Endothelial cell (in vitro differentiated cells): ENCODE measurements around the gene GPHB5. TPM values are rescaled to one million over a fixed set of nuclear protein-coding genes. Genes with fewer than 3 reads are reported as not detected.

Experiments used
- DNase-seq: peaks from one replicate; pipeline ENCODE4 v3.0.0; 2021; ENCODE audit warnings: low spot score
- H3K27ac Mint-ChIP-seq: one replicate; pipeline ENCODE4 v1.8.0; 2021; ENCODE audit warnings: mixed read lengths, inconsistent platforms; ENCODE audit not compliant: unreplicated experiment
- H3K27me3 Mint-ChIP-seq: one replicate; pipeline ENCODE4 v1.8.0; 2021; ENCODE audit warnings: mild to moderate bottlenecking, moderate library complexity, mixed read lengths, inconsistent platforms; ENCODE audit not compliant: unreplicated experiment
- H3K36me3 Mint-ChIP-seq: one replicate; pipeline ENCODE4 v1.8.0; 2021; ENCODE audit warnings: mild to moderate bottlenecking, low read depth, mixed read lengths, inconsistent platforms; ENCODE audit not compliant: unreplicated experiment
- H3K4me1 Mint-ChIP-seq: one replicate; pipeline ENCODE4 v1.8.0; 2021; ENCODE audit warnings: mild to moderate bottlenecking, mixed read lengths, inconsistent platforms; ENCODE audit not compliant: unreplicated experiment
- H3K4me3 Mint-ChIP-seq: one replicate; pipeline ENCODE4 v1.8.0; 2021; ENCODE audit warnings: mild to moderate bottlenecking, mixed read lengths, inconsistent platforms; ENCODE audit not compliant: unreplicated experiment
- H3K9me3 Mint-ChIP-seq: one replicate; pipeline ENCODE4 v1.8.0; 2021; ENCODE audit warnings: mixed read lengths, inconsistent platforms; ENCODE audit not compliant: unreplicated experiment
- total RNA-seq: library from RNA; stranded (reverse); fragmentation: NEBNext Ultra II Directional; extraction: Animal tissue kit (Norgen Biotek cat#: 25700); gene quantifications from one replicate; pipeline ENCODE4 v1.2.1, GENCODE V29; 2021; ENCODE audit not compliant: unreplicated experiment
- TF ChIP-seq, protein P1 (sequence below): fragments of 200-600 bp; sonication (generic); IDR thresholded peaks from one replicate; pipeline ENCODE4 v1.5.0; 2021; ENCODE audit warnings: antibody characterized with exemption; ENCODE audit not compliant: unreplicated experiment

GPHB5 gene
- total RNA-seq, 1 donor from 2014 or later, result not detected

DNA sequence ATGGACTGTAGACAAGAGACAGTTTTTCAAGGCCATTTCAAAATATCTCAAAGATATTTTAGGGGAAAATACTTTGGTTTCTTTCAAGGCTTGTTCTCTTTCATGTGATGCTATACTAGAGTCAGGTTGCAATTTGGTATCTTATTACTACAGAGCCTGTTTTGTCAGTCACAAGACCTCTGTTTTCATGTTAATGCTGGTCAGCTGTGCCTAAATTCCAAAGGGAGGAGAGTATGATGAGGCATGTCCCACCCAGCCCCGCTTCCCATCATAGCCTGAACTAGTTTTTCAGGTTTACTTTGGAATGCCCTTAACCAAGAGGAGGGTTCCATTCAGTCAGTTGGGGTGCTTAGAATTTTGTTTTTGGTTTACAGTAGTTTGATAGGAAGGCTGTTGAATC, 52.6 kb downstream of the GPHB5 start:
- DNase-seq, result no peak
- no peak overlapping the region for H3K4me3 Mint-ChIP-seq
- H3K36me3 Mint-ChIP-seq, result peaks cover 62% of the 10 kb centered on the region
- peaks cover 22% of the 10 kb centered on the region for H3K4me1 Mint-ChIP-seq
- TF ChIP-seq, protein P1, sequence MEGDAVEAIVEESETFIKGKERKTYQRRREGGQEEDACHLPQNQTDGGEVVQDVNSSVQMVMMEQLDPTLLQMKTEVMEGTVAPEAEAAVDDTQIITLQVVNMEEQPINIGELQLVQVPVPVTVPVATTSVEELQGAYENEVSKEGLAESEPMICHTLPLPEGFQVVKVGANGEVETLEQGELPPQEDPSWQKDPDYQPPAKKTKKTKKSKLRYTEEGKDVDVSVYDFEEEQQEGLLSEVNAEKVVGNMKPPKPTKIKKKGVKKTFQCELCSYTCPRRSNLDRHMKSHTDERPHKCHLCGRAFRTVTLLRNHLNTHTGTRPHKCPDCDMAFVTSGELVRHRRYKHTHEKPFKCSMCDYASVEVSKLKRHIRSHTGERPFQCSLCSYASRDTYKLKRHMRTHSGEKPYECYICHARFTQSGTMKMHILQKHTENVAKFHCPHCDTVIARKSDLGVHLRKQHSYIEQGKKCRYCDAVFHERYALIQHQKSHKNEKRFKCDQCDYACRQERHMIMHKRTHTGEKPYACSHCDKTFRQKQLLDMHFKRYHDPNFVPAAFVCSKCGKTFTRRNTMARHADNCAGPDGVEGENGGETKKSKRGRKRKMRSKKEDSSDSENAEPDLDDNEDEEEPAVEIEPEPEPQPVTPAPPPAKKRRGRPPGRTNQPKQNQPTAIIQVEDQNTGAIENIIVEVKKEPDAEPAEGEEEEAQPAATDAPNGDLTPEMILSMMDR, result no peak
- H3K9me3 Mint-ChIP-seq, result no peaks in the 10 kb centered on the region
- peaks cover 7% of the 10 kb centered on the region for H3K27me3 Mint-ChIP-seq
- H3K27ac Mint-ChIP-seq, result peak overlapping the region; percentile 61

Other genes starting within 250 kb of the GPHB5 start
- 266 TPM for gene RHOJ, start 114.5 kb downstream of the GPHB5 start, total RNA-seq
- 43.7 TPM for gene PPP2R5E, start 224.4 kb upstream of the GPHB5 start, total RNA-seq